ENCODE data around the gene MCTP2. TPM values are rescaled to one million over a fixed set of nuclear protein-coding genes. Genes with fewer than 3 reads are reported as not detected.

Gene MCTP2
- total RNA-seq, 1 experiment from 2014 or later = 1.3 TPM

GRCh38 chr15:94400526-94401298 is 169.4 kb downstream of the MCTP2 start:
- H2BK120ac ChIP-seq (ENCODE audit: low read depth, low read length, poor library complexity, severe bottlenecking) = no peak overlapping the region
- no peaks in the 10 kb centered on the region for H3K79me1 ChIP-seq (ENCODE audit: insufficient read depth, low read depth, low read length, poor library complexity, severe bottlenecking)
- DNase-seq = no peak
- no peaks in the 10 kb centered on the region for H4K20me1 ChIP-seq (ENCODE audit: control insufficient read depth, insufficient read depth, insufficient read length)
- H3K9me3 ChIP-seq (ENCODE audit: control insufficient read depth, low read depth, low read length) = no peaks in the 10 kb centered on the region
- H4K5ac ChIP-seq (ENCODE audit: insufficient read length, low read depth, low read length) = no peak overlapping the region
- H3K4ac ChIP-seq (ENCODE audit: low read depth, low read length) = no peak overlapping the region
- H3T11ph ChIP-seq (ENCODE audit: low read length) = no peak overlapping the region
- no peak overlapping the region for H3K23ac ChIP-seq (ENCODE audit: insufficient read length, low read depth, low read length)
- Mint-ChIP-seq H3K27ac (no peak overlapping the region), H3K4me3 (no peak overlapping the region), H3K4me1 (peaks cover 17% of the 10 kb centered on the region in 2 experiments), H3K9me3 (no peaks in the 10 kb centered on the region), H3K36me3 (ENCODE audit: insufficient read depth in 1 of 3, low read depth in 3 of 3) (no peaks in the 10 kb centered on the region), H3K27me3 (ENCODE audit: low read depth) (no peaks in the 10 kb centered on the region)
- no CpG with 5 or more reads among the region's 10 CpGs for WGBS (ENCODE audit: extremely low coverage, insufficient read length, low lambda C conversion rate)
- H3K4me2 ChIP-seq (ENCODE audit: insufficient read depth, insufficient read length, low read length) = no peak overlapping the region
- H4K8ac ChIP-seq (replicated peaks; ENCODE audit: insufficient read length, low read depth, low read length) = no peak overlapping the region
- H2BK12ac ChIP-seq (ENCODE audit: insufficient read length, low read depth, low read length) = no peak overlapping the region
- H3K27me3 ChIP-seq (ENCODE audit: insufficient read depth, low read length) = no peaks in the 10 kb centered on the region
- no peak overlapping the region for H3K27ac ChIP-seq (ENCODE audit: insufficient read length, low read depth, low read length)
- H2AFZ ChIP-seq (ENCODE audit: low read length) = no peak overlapping the region
- TF ChIP-seq CTCF (conservative IDR thresholded peaks at IDR 0.05) = no peak
- no peak overlapping the region for H3K18ac ChIP-seq (ENCODE audit: insufficient read length, low read depth, low read length)
- H3K14ac ChIP-seq (ENCODE audit: insufficient read depth, low read length) = no peak overlapping the region
- no peaks in the 10 kb centered on the region for H3K79me2 ChIP-seq (ENCODE audit: insufficient read depth, low read length)
- H2BK20ac ChIP-seq (ENCODE audit: low read depth, low read length, poor library complexity, severe bottlenecking) = no peak overlapping the region
- H3K4me1 ChIP-seq (ENCODE audit: insufficient read depth, low read length) = peaks cover 6% of the 10 kb centered on the region; the same call in 1 of the 2 replicates
- H3K9ac ChIP-seq (ENCODE audit: extremely low read depth, insufficient read length, low read length) = no peak overlapping the region
- H3K56ac ChIP-seq (ENCODE audit: insufficient read length, low read depth, low read length) = no peak overlapping the region
- H3K23me2 ChIP-seq (ENCODE audit: insufficient read length, low read depth, low read length, poor library complexity, severe bottlenecking) = no peaks in the 10 kb centered on the region
- H4K91ac ChIP-seq (ENCODE audit: insufficient read length, low read depth, low read length) = no peak overlapping the region
- no peak overlapping the region for H2BK5ac ChIP-seq (ENCODE audit: insufficient read length, low read length)
- H2BK15ac ChIP-seq (ENCODE audit: low read depth, low read length) = no peak overlapping the region
- H2AK5ac ChIP-seq (ENCODE audit: insufficient read length, low read length) = no peak overlapping the region

All from H9 (cell line).